Naive B cell (primary cell): ENCODE data around the gene GREB1L. TPM values are rescaled to one million over a fixed set of nuclear protein-coding genes. Genes with fewer than 3 reads are reported as not detected.
"Not testable (repeated sequence)": the region's sequence is repeated elsewhere in the genome, so short reads cannot be mapped to it uniquely, and the experiment has no call there.

Experiments used
- ATAC-seq, 2 donors: fragments of 150-1000 bp; cut with Tn5 transposase; 2 replicates each; pipeline ENCODE4 v1.10.0; 2021; ENCODE audit warnings: low read depth in 2 of 2, mild to moderate bottlenecking in 2 of 2, moderate library complexity in 2 of 2
- DNase-seq: peaks from one replicate; pipeline ENCODE4 v3.0.0; 2022
- H3K27ac Mint-ChIP-seq, 6 donors: one replicate each; pipeline ENCODE4 v1.8.0; 2020 to 2022; ENCODE audit warnings: mild to moderate bottlenecking in 6 of 6, mixed read lengths in 6 of 6, moderate library complexity in 5 of 6, inconsistent platforms in 2 of 6
- H3K27me3 Mint-ChIP-seq, 3 donors: one replicate each; pipeline ENCODE4 v1.8.0; 2021 to 2022; ENCODE audit warnings: mixed read lengths in 3 of 3, mild to moderate bottlenecking in 1 of 3
- H3K36me3 Mint-ChIP-seq, 2 donors: one replicate each; pipeline ENCODE4 v1.8.0; 2020 to 2022; ENCODE audit warnings: mixed read lengths in 2 of 2, inconsistent platforms in 1 of 2, mild to moderate bottlenecking in 1 of 2
- H3K4me1 Mint-ChIP-seq, 3 donors: one replicate each; pipeline ENCODE4 v1.8.0; 2020 to 2022; ENCODE audit warnings: mixed read lengths in 3 of 3, inconsistent platforms in 1 of 3, mild to moderate bottlenecking in 1 of 3, moderate library complexity in 1 of 3
- H3K4me3 Mint-ChIP-seq, 8 donors: one replicate each; pipeline ENCODE4 v1.8.0; 2020 to 2022; ENCODE audit warnings: mild to moderate bottlenecking in 8 of 8, mixed read lengths in 8 of 8, moderate library complexity in 8 of 8, inconsistent platforms in 2 of 8
- H3K9me3 Mint-ChIP-seq, 7 donors: one replicate each; pipeline ENCODE4 v1.8.0; 2020 to 2022; ENCODE audit warnings: mixed read lengths in 7 of 7, mild to moderate bottlenecking in 5 of 7, inconsistent platforms in 2 of 7, moderate library complexity in 1 of 7
- polyA plus RNA-seq, 6 donors: library from polyadenylated mRNA; unstranded; fragments of 300-500 nt; fragmentation: Illumina TruSeq; gene quantifications; one replicate each; pipeline ENCODE4 v1.2.3, GENCODE V29; 2021; ENCODE audit warnings: low read depth in 6 of 6

GREB1L gene
- polyA plus RNA-seq: under 1 TPM in 3 of 6 donors, not detected in 3; 0.06 to 0.25 (median 0.15) TPM

DNA sequence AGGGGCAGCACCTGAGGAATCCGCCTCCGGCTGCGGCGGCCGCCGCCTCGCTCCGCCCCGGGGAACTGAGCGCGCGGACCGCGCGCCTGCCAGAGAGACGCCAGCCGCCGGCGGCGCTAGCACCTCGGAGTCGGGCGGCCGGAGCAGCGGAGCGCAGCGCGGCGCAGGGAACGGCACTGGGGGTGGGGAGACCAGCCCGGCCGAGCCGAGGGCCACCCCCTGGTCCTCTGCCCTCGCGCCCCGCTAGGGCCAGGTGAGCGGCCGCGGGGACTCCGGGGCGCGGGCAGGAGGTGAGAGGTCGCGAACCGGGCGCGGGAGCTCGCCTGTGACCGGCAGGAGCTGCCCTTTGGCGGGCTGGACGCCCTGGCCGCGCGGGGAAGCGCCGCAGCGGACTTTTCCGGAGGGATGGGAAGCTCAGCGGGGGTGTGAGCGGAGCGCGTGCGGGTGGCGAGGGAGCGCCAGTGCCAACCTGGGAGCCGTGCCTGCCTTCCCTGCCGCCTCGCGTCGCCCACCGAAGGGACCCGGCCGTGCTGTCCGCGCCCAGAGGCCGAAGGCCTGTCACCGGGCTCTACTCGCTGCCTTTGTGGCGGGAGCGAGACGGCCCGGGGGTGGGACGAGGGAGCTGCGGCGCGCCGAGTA is at the start of gene GREB1L:
Gene GREB1L (plus strand): TSS at position 92 of the 639 bp plus-strand sequence. CDS start 141,287 bp downstream, outside the sequence.
- Mint-ChIP-seq H3K4me1 (peaks cover 0 to 10% (median 5%) of the 10 kb centered on the region in 3 donors), H3K36me3 (no peaks in the 10 kb centered on the region), H3K27ac (peak within 1 kb of the TSS in 1 of 6 donors; percentile 88), H3K4me3 (peak within 1 kb of the TSS in 7 of 8 donors; percentile 42 to 82 (median 65)), H3K27me3 (peaks cover 43 to 72% (median 54%) of the 10 kb centered on the region in 3 donors), H3K9me3 (peaks cover 0 to 5% (median 3%) of the 10 kb centered on the region in 7 donors)
- DNase-seq (no peak), ATAC-seq (no peak)

DNA sequence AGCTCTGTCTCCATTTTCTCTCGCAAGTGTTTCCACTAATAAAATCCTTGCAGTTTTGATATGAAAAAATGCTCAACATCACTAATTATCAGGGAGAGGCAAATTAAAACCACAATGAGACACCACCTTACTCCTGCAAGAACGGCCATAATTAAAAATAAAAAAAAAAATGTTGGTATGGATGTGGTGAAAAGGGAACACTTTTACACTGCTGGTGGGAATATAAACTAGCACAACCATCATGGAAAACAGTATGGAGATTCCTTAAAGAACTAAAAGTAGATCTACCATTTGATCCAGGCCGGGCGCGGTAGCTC is 49.8 kb upstream of the GREB1L start:
- ATAC-seq: no peak
- Mint-ChIP-seq H3K4me1 (no peaks in the 10 kb centered on the region), H3K9me3 (no peaks in the 10 kb centered on the region), H3K4me3 (no peak overlapping the region), H3K27ac (no peak overlapping the region), H3K27me3 (peaks cover 10 to 43% (median 27%) of the 10 kb centered on the region in 3 donors), H3K36me3 (no peaks in the 10 kb centered on the region)
- DNase-seq: no peak

DNA sequence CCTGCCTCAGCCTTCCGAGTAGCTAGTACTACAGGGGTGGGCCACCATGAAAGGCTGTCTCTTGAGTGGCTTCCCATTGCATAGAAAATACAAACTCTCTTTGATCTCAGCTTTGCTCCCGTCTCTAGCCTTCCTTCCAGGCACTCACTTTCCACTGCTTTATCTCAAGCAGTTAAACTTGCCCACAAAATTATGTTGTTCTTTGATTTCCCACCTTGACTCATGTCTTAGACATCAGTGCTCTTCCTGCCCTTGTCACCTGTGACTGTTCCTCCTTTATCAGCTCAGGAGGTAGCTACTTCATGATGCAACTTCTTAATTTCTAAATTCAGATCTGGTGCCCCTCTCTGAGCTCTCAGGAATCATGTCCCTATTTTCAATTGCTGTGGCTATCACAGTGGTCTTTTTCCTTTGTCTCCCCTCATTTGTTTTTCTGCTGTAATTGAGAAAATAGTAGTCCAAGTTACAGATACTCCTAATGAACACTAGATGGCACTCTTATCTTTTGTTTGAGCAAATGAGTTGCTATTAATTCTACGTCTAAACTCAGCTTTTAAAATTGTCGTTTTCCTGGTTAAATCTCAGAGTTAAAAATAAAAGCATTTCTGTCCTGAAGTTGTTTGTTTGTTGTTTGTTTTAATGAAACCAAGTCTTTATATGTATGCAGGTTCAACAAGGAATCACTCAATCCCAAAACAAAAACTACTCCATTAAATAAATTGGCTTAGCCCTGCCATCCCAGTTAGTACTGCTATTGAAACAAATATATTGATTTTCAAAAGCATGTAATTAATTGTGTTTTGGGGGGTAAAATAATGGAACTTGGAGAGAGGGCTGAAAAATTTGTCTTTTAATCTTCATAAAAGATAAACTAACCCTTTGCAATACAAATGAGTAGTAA is 46.9 kb upstream of the GREB1L start:
- Mint-ChIP-seq H3K36me3 (no peaks in the 10 kb centered on the region), H3K27me3 (peaks cover 12 to 41% (median 26%) of the 10 kb centered on the region in 3 donors), H3K4me1 (no peaks in the 10 kb centered on the region), H3K9me3 (no peaks in the 10 kb centered on the region), H3K27ac (peak overlapping the region in 1 of 6 donors; percentile 2), H3K4me3 (no peak overlapping the region)
- DNase-seq: peak; percentile 16
- no peak for ATAC-seq

DNA sequence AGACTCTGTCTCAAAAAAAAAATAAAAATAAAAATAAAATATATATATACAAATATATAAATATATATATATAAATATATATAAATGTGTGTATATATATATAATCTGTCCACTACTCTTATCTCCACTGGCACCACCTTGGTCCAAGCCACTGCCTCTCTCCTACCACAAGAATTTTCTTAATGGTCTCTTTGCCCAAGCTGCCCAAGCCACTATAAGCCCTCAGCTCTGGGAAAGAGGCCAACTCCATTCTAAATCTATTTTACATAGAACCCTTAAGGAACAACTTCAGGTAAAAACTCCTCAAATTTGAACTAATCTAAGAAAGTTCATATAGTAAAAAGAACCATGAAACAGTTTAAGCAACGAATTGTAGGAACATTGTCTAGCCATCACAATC is 45.6 kb upstream of the GREB1L start:
- no peaks in the 10 kb centered on the region for H3K4me1 Mint-ChIP-seq
- no peaks in the 10 kb centered on the region for H3K36me3 Mint-ChIP-seq
- H3K27me3 Mint-ChIP-seq: peaks cover 12 to 28% (median 13%) of the 10 kb centered on the region in 3 donors
- peak overlapping the region in 1 of 6 donors; percentile 51 for H3K27ac Mint-ChIP-seq
- no peak for ATAC-seq
- no peak overlapping the region for H3K4me3 Mint-ChIP-seq
- H3K9me3 Mint-ChIP-seq: no peaks in the 10 kb centered on the region
- DNase-seq: no peak

DNA sequence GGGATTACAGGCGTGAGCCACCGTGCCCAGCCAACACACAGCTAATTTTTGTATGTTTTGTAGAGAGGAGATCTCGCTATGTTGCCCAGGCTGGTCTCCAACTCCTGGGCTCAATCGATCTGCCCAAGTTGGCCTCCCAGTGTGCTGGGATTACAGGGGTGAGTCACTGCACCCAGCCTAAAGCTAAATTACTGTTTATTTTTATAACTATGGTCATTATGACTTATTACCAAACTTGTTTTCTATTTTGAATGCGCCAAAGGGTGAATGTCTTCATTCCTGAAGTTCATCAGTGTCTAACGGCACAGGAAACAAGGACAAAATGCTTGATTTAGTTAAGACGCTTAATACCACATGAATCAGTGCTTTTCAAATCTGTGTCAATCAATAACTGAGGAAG is 38.9 kb upstream of the GREB1L start:
- Mint-ChIP-seq H3K9me3 (no peaks in the 10 kb centered on the region), H3K4me1 (no peaks in the 10 kb centered on the region), H3K27me3 (peaks cover 4 to 9% (median 7%) of the 10 kb centered on the region in 3 donors), H3K27ac (no peak overlapping the region), H3K36me3 (no peaks in the 10 kb centered on the region), H3K4me3 (no peak overlapping the region)
- ATAC-seq (no peak), DNase-seq (no peak)

DNA sequence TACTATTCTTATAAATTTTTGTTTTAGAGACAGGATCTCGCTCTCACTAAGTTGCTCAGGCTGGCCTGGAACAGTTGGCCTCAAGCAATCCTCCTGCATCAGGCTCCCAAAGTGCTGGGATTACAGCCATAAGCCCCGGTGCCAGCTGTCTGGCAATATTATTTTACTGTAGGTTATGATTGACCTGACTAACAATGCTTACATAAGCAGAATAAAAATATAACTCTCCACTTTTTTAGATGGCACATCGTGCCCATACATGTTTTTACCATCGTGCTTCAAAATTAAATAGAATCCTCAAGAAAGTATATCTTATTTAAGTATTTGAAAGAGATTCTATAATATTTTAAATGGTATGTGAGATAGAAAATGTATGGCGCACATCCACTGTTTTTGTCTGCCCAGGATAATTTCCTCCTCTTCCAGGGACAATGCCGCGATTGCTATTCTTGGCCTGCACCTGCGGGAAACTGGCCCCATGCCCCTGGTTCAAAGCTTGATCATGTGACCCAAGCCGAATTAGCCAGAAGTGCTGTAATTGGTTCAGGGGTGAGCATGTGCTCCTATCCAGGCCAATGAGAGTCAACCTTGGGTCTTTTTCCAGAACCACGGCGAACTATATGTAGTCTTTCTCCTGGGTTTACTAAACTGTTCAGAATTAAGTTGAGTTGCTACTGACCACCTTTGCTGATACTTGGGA is 38.3 kb upstream of the GREB1L start:
- peak overlapping the region in 1 of 6 donors; percentile 5 for H3K27ac Mint-ChIP-seq
- no peak for ATAC-seq

DNA sequence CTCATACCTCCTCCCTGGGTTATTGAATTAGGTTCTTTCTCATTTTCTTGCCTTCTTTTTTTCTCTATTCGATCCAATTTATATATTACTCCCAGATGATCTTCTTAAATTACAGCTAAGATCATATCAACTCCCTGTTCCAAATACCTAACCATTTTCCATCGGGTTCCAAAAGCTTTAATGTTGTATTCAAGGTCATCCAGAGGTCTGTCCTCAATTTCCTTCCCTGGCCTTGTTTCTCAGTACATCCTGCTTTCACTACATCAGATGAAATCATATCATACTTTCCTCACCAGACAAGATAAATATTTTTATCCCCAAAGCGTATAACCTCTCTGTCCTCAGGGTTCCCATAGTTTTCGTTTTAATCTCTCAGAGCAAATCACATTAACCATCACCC is 36.3 kb upstream of the GREB1L start:
- no peaks in the 10 kb centered on the region for H3K9me3 Mint-ChIP-seq
- no peak overlapping the region for H3K27ac Mint-ChIP-seq
- no peak for DNase-seq
- ATAC-seq: no peak
- no peaks in the 10 kb centered on the region for H3K36me3 Mint-ChIP-seq
- H3K27me3 Mint-ChIP-seq: peaks cover 0 to 10% (median 9%) of the 10 kb centered on the region in 3 donors
- no peaks in the 10 kb centered on the region for H3K4me1 Mint-ChIP-seq
- no peak overlapping the region for H3K4me3 Mint-ChIP-seq

More for the DNA sequence above, 38.3 kb upstream of the GREB1L start:
- DNase-seq: no peak
- Mint-ChIP-seq H3K4me1 (no peaks in the 10 kb centered on the region), H3K9me3 (no peaks in the 10 kb centered on the region), H3K36me3 (no peaks in the 10 kb centered on the region), H3K4me3 (no peak overlapping the region), H3K27me3 (peaks cover 4 to 9% (median 7%) of the 10 kb centered on the region in 3 donors)

DNA sequence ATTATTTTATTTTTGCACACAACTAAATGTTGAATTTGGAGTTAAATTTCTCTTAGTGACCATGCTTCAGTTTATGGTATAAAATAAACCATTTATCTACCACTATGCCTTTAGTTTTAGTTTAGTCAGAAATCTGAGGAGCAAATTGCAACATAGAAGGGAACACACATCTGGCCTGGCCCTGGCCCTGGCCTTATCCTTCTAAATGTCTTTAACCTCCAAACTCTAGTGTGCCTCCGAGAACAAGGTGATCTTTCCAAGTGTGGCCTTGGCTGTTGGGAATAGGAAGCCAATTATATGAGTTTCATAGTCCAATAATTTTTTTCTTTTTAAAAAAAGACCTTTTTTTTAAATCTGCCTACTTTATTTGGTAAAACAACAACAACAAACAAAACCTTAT is 31.8 kb upstream of the GREB1L start:
- no peaks in the 10 kb centered on the region for H3K4me1 Mint-ChIP-seq
- no peak for ATAC-seq
- DNase-seq: no peak
- peaks cover 0 to 3% (median 0%) of the 10 kb centered on the region in 7 donors for H3K9me3 Mint-ChIP-seq
- no peak overlapping the region for H3K27ac Mint-ChIP-seq
- H3K4me3 Mint-ChIP-seq: no peak overlapping the region
- H3K27me3 Mint-ChIP-seq: peaks cover 0 to 6% (median 0%) of the 10 kb centered on the region in 3 donors
- H3K36me3 Mint-ChIP-seq: no peaks in the 10 kb centered on the region

DNA sequence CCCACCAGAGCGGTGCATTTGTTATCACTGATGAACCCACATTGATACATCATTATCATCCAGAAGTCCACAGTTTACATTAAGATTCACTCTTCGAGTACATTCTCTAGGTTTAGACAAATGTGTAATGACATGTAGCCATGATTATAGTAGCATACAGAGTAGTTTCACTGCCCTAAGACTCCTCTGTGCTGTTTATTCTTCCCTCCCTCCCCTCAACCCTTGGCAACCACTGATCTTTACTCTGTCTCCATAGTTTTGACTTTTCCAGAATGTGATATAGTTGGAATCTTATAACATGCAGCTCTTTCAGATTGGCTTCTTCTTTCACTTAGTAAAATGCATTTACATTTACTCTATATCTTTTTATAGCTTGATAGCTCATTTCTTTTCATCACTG is 31.2 kb upstream of the GREB1L start:
- ATAC-seq (no peak), DNase-seq (no peak)
- Mint-ChIP-seq H3K4me1 (no peaks in the 10 kb centered on the region), H3K9me3 (peaks cover 0 to 3% (median 0%) of the 10 kb centered on the region in 7 donors), H3K36me3 (no peaks in the 10 kb centered on the region), H3K27ac (no peak overlapping the region), H3K27me3 (peaks cover 0 to 11% (median 0%) of the 10 kb centered on the region in 3 donors), H3K4me3 (no peak overlapping the region)

DNA sequence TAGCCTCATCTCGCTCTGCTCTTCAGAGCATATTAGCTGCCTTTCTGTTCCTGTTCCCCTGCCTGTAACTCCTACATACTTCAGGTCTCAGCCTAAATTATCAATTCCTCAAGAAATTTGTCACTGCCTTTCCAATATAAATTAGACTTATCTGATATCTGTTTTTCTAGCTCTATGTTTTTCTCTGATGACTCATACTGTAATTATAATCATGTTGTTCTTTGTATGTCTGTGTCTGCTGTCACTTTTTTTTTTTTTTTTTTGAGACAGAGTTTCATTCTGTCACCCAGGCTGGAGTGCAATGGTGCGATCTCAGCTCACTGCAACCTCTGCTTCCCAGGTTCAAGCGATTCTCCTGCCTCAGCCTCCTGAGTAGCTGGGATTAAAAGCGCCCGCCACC is 27.6 kb upstream of the GREB1L start:
- not testable (repeated sequence) for H3K27ac Mint-ChIP-seq, H3K4me1 Mint-ChIP-seq, ATAC-seq, H3K36me3 Mint-ChIP-seq, DNase-seq, H3K9me3 Mint-ChIP-seq
- H3K4me3 Mint-ChIP-seq: peak overlapping the region in 1 of 8 donors; percentile 60
- peaks cover 0 to 22% (median 0%) of the 10 kb centered on the region in 3 donors for H3K27me3 Mint-ChIP-seq

DNA sequence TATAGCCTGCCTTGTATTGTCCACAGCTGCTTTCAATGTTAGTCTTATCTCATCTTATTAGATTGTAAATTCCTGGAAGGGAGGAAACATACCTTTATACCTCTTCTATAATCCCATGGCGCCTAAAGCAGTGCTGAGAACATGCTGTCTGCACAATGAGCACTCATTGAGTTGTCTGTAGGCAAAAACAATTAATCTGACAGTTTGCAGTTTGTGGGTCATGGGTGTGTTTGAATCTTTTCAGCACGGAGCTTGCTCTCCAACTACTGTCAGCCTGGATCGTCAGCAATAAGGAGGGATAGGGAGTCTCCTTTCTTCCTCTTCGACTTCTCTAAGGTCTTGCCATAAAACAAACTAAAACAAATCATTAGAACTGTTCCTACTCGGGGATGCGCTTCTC is 26.5 kb upstream of the GREB1L start:
- H3K4me3 Mint-ChIP-seq: no peak overlapping the region
- peak overlapping the region in 1 of 6 donors; percentile 59 for H3K27ac Mint-ChIP-seq
- ATAC-seq (no peak), DNase-seq (no peak)
- peaks cover 0 to 21% (median 0%) of the 10 kb centered on the region in 3 donors for H3K27me3 Mint-ChIP-seq
- no peaks in the 10 kb centered on the region for H3K4me1 Mint-ChIP-seq
- no peaks in the 10 kb centered on the region for H3K36me3 Mint-ChIP-seq
- H3K9me3 Mint-ChIP-seq: peaks cover 0 to 3% (median 0%) of the 10 kb centered on the region in 7 donors

DNA sequence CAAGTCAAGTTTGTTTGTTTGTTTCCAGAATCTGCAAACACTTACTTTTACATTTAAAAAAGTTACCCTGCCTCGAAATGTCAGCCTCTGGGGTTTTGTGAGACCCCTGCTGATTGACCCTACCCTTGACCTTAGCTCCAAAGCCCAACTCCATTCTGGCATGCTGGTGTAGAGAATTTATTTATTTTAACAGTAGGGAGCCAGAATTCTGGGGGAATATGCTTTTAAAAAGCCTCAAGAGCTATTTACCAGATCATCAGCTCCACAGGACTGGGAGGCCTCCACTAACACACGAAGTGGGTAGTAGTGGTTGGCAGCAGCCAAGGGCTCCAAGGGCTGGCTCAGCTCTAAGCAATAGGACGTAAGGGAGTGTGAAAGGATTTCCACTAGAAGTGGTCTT is 23.2 kb upstream of the GREB1L start:
- DNase-seq (no peak), ATAC-seq (no peak)
- Mint-ChIP-seq H3K9me3 (no peaks in the 10 kb centered on the region), H3K27ac (no peak overlapping the region), H3K4me3 (no peak overlapping the region), H3K27me3 (peaks cover 0 to 17% (median 0%) of the 10 kb centered on the region in 3 donors), H3K4me1 (no peaks in the 10 kb centered on the region), H3K36me3 (no peaks in the 10 kb centered on the region)

DNA sequence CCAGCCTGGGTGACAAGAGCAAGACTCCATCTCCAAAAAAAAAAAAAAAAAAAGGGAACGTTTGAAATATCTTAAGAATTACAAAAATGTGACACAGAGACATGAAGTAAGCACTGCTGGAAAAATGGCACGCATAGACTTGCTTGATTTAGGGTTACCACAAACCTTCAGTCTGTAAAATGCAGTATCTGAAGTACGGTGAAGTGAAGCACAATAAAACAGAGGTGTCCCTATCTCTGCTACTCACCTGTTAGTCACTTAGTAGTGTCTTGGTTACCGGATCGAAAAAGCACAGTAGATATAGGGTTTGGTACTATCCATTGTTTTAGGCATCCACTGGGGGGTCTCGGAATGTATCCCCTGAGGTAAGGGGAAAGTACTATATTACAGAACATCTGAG is 11.6 kb upstream of the GREB1L start:
- H3K27ac Mint-ChIP-seq: no peak overlapping the region

More for the DNA sequence above, 11.6 kb upstream of the GREB1L start:
- DNase-seq: no peak
- peaks cover 0 to 3% (median 0%) of the 10 kb centered on the region in 7 donors for H3K9me3 Mint-ChIP-seq
- H3K36me3 Mint-ChIP-seq: no peaks in the 10 kb centered on the region
- no peaks in the 10 kb centered on the region for H3K4me1 Mint-ChIP-seq
- no peak overlapping the region for H3K4me3 Mint-ChIP-seq
- H3K27me3 Mint-ChIP-seq: peaks cover 0 to 14% (median 4%) of the 10 kb centered on the region in 3 donors
- no peak for ATAC-seq
